NCI-H2227 treated with DMSO at 0.1 percent for 48 hours (cell line): ENCODE measurements around the gene SPSB3.

Source experiments
- DNase-seq: peaks from one replicate; lab custom pipeline; 2025; lab: John Stamatoyannopoulos, UW

The SPSB3 gene

DNA sequence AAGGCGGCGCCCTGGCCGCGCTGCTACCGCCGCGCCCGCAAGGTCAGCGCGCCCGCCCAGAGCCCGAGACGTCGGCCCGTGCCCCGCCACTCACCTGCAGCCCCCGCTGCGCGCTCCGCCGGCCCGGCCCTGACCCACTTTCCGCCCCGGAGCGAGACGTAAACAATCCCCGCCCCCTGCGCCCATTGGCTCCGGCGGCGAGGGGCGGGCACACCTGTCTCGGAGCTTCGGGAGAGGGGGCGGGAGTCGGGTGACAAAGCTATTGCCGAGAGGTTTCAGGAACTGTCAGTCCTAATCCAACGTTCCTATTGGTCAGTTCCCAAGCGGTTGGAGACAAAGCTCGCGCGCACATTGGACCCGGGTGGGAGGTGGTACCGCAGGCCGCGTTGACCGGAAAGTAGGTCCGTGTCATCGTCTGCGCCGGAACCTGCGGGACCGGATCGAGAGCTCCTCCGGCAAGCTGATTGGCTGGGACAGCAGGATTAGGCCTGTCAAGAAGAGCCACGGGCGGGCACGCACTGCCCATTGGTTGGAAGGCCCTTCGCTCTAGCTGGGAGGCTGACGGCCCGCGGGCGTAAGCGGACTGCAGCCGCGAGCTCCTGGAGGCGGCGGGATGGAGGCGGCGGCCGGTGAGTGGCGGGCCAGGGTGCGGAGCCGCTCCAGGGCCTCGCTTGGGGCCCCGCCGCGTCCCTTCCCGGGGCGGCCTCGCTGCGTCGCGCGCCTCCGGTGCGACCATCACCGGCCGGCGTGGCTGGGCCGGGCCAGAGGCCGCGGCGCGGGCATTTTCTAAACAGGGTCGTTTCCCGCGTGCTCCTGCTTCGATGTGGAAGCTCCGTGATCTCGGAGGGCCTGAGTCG is at the start of gene SPSB3, which contains the start of gene NUBP2:
Gene SPSB3 (minus strand): TSS at position 164 of the 857 bp plus-strand sequence. CDS start 1,088 bp downstream, outside the sequence.
Gene NUBP2 (plus strand): TSS at position 553 of the 857 bp plus-strand sequence. CDS start 61 bp downstream, at position 614.
- peak; percentile 98 for DNase-seq

- DNase-seq: no peak
Observed at GRCh38 chr16:1831186-1832075, 49.1 kb upstream of the SPSB3 start.

DNA sequence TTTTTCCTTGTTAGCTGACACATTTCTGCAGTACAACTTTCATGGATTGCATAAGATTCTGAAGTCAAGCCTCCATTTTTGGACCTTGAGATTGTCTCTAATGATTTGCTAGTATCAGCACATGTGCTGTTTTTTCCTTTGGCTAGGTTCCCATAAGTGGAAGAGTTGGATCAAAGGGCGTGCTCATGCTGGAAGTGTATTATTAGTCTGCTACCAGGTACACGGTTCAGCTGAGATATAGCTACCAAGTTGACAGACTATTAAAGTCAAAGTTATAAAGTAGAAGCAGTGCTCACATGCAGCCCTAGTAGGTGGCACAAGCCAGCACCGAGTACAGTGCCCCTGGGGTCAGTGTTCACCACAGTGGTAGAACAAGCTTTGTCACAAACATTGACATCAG is 47.8 kb upstream of the SPSB3 start:
- DNase-seq: no peak

GRCh38 chr16:1828645-1829410 is 46.5 kb upstream of the SPSB3 start:
- no peak for DNase-seq

- DNase-seq: peak; percentile 94
Observed at GRCh38 chr16:1826691-1827573, 44.6 kb upstream of the SPSB3 start, which contains the start of the genes FAHD1 and HAGH. Gene FAHD1 (plus strand): TSS chr16:1827206. CDS start chr16:1827239, 33 bp downstream. Gene HAGH (minus strand): TSS chr16:1826825. CDS start chr16:1826787, 38 bp downstream.

GRCh38 chr16:1825864-1826690 is 43.7 kb upstream of the SPSB3 start:
- DNase-seq: peak; percentile 52

GRCh38 chr16:1825381-1825863 is 43.1 kb upstream of the SPSB3 start:
- no peak for DNase-seq

- no peak for DNase-seq
Observed at GRCh38 chr16:1823821-1824220, 41.5 kb upstream of the SPSB3 start.

DNA sequence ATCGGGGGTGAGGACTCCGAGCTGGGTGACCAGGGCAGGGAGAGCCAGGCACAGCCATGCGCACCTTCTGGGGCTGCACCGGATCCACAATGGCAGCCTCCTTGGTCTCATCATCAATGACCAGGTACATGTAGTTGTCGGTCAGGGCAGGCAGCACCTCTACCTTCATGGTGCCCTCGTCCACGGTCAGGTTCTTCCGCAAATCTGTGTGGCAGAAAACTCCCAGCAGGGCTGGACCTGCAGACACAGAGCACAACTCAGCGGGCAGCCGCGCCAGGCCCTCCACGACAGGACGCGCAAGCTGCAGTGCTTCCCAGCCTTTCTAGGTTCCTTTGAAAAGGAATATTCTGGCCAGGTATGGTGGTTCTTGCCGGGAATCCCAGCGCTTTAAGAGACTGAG is 40.4 kb upstream of the SPSB3 start:
- no peak for DNase-seq

GRCh38 chr16:1821861-1822611 is 39.7 kb upstream of the SPSB3 start:
- no peak for DNase-seq

DNA sequence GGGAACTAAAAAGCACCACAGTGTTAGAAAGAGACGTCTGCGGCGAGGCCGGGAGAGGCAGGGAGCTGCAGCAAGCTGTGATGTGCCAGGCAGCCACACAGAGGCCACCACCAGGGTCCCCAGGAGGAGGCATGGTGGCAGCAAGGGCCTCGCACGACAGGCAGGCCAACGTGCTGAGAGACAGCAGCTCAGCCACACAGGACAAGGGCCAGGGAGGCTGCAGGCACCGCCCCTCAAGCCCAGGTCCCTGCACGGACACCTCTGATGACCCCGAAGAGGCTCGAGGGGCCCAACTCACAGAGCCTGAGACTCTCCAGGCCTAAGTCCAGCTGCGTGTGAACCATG is 38.5 kb upstream of the SPSB3 start:
- no peak for DNase-seq

- DNase-seq: no peak
Observed at GRCh38 chr16:1820096-1820945, 38.0 kb upstream of the SPSB3 start.

DNA sequence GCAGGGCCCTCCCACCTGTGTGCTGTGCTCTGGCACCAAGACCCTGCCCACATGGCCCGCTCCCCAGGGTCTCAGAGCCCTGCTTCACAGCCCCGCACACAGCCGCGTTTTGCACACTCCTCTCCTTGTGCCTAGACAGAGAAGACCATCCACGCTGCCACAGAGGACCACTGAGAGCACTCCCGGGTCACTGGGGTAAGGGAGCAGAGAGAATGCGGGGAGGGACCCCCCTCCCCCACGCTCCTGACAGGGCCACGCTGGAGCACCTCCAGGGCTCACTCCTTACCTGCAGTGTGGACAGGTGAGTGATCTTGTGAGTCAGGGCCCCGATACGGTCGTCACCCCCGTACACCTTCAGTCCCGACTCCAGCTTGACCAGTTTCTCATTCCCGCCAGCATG is 37.2 kb upstream of the SPSB3 start:
- DNase-seq: no peak

DNA sequence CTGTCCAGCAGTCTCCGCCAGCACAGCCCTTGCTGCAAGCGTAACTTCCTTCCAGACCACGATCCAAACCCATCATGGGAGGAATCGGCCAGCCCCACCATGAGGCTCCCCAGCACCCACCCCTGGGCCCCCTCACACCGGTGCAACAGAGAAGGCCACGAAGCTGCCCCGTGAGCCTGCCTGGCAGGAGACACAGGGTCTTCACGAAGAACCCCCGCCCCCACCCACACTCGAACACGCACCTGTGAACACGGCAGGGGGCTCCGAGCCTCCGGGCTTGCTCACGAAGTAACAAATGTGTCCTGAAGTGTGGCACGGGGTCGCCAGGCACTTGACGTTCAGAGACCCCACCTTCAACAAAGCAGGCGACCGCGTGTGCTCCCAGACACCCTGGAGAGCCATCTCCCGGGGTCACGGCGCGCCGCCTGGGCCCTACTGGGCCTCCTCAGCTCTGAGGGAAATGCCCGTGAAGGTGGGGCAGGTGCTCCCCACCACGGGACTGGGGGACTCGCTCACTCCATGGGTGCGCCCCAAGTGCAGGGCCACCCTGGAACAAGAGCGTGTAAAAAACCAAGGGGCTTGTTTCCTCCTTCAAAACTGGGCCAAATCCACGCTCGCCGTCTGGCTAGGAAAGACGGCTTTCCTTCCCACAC is 36.6 kb upstream of the SPSB3 start:
- DNase-seq: no peak

- no peak for DNase-seq
Observed at GRCh38 chr16:1818204-1818872, 36.0 kb upstream of the SPSB3 start.

DNA sequence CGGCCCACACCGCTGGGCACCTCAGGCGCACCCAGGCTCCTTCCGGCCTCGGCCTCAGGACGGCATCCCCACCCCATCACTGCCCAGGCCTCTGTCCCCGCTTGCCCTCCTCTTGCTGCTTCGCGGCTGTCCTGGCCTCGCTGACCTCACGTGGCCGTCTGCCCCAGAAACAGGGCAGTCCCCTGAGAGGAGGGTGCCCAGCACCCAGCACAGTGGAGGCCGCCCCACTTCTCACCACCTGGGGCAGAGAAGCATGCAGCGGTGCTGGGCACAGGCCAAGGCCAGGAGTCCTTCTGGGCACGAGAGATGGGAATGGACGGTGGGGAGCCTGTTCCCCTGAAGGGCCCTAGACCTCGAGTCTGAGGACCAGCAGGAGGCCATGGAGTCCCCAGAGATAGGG is 35.3 kb upstream of the SPSB3 start:
- DNase-seq: no peak

GRCh38 chr16:1817276-1817589 is 34.9 kb upstream of the SPSB3 start:
- DNase-seq: no peak
